Osteocyte (in vitro differentiated cells): Measurements from ENCODE around the gene GDF7. TPM values are rescaled to one million over a fixed set of nuclear protein-coding genes. Genes with fewer than 3 reads are reported as not detected.
A peak's percentile ranks its signal among the peaks of the same experiment; 100 is the strongest.

Source experiments
- DNase-seq: peaks from one replicate; pipeline ENCODE4 v3.0.0; 2021; ENCODE audit warnings: mixed read lengths; ENCODE audit not compliant: unreplicated experiment; ENCODE audit errors: extremely low spot score
- H3K27ac Mint-ChIP-seq: one replicate; pipeline ENCODE4 v1.8.0; 2021; ENCODE audit warnings: mild to moderate bottlenecking, mixed read lengths; ENCODE audit not compliant: unreplicated experiment
- H3K27me3 Mint-ChIP-seq: one replicate; pipeline ENCODE4 v1.8.0; 2021; ENCODE audit warnings: mixed read lengths; ENCODE audit not compliant: unreplicated experiment
- H3K36me3 Mint-ChIP-seq: one replicate; pipeline ENCODE4 v1.8.0; 2021; ENCODE audit warnings: mixed read lengths; ENCODE audit not compliant: unreplicated experiment
- H3K4me1 Mint-ChIP-seq: one replicate; pipeline ENCODE4 v1.8.0; 2021; ENCODE audit warnings: mixed read lengths; ENCODE audit not compliant: unreplicated experiment
- H3K4me3 Mint-ChIP-seq: one replicate; pipeline ENCODE4 v1.8.0; 2021; ENCODE audit warnings: mild to moderate bottlenecking, moderate library complexity, mixed read lengths; ENCODE audit not compliant: unreplicated experiment
- H3K9me3 Mint-ChIP-seq: one replicate; pipeline ENCODE4 v1.8.0; 2021; ENCODE audit warnings: mixed read lengths; ENCODE audit not compliant: unreplicated experiment
- total RNA-seq: library from RNA; stranded (reverse); gene quantifications from 2 replicates; pipeline ENCODE4 v1.2.1, GENCODE V29; 2021
- TF ChIP-seq, protein P1 (sequence below): fragments of 200-600 bp; sonication (generic); IDR thresholded peaks from 2 replicates; pipeline ENCODE4 v1.5.0; 2021; ENCODE audit warnings: antibody characterized with exemption, mild to moderate bottlenecking, moderate library complexity

The GDF7 gene
- total RNA-seq, 1 donor from 2014 or later: 10.1 TPM

- no peak overlapping the region for H3K4me3 Mint-ChIP-seq
- no peak overlapping the region for H3K27ac Mint-ChIP-seq
- peaks cover 18% of the 10 kb centered on the region for H3K4me1 Mint-ChIP-seq
- no peak for DNase-seq
- no peaks in the 10 kb centered on the region for H3K36me3 Mint-ChIP-seq
- TF ChIP-seq, protein P1, sequence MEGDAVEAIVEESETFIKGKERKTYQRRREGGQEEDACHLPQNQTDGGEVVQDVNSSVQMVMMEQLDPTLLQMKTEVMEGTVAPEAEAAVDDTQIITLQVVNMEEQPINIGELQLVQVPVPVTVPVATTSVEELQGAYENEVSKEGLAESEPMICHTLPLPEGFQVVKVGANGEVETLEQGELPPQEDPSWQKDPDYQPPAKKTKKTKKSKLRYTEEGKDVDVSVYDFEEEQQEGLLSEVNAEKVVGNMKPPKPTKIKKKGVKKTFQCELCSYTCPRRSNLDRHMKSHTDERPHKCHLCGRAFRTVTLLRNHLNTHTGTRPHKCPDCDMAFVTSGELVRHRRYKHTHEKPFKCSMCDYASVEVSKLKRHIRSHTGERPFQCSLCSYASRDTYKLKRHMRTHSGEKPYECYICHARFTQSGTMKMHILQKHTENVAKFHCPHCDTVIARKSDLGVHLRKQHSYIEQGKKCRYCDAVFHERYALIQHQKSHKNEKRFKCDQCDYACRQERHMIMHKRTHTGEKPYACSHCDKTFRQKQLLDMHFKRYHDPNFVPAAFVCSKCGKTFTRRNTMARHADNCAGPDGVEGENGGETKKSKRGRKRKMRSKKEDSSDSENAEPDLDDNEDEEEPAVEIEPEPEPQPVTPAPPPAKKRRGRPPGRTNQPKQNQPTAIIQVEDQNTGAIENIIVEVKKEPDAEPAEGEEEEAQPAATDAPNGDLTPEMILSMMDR: no peak
- H3K9me3 Mint-ChIP-seq: no peaks in the 10 kb centered on the region
- H3K27me3 Mint-ChIP-seq: peaks cover 75% of the 10 kb centered on the region
These were observed 3.5 kb upstream of the GDF7 start for GRCh38 chr2:20663196-20664070.

GRCh38 chr2:20664071-20664390 is 2.9 kb upstream of the GDF7 start:
- no peaks in the 10 kb centered on the region for H3K36me3 Mint-ChIP-seq
- H3K9me3 Mint-ChIP-seq: no peaks in the 10 kb centered on the region
- peaks cover 18% of the 10 kb centered on the region for H3K4me1 Mint-ChIP-seq
- H3K27me3 Mint-ChIP-seq: peaks cover 70% of the 10 kb centered on the region
- no peak overlapping the region for H3K4me3 Mint-ChIP-seq
- no peak for DNase-seq
- H3K27ac Mint-ChIP-seq: no peak overlapping the region
- TF ChIP-seq, protein P1: no peak

- Mint-ChIP-seq H3K9me3 (no peaks in the 10 kb centered on the region), H3K4me3 (no peak overlapping the region), H3K27ac (no peak overlapping the region), H3K27me3 (peaks cover 64% of the 10 kb centered on the region), H3K4me1 (peaks cover 18% of the 10 kb centered on the region), H3K36me3 (no peaks in the 10 kb centered on the region)
- TF ChIP-seq, protein P1: no peak
- DNase-seq: no peak
These were observed 2.3 kb upstream of the GDF7 start for GRCh38 chr2:20664431-20665242.

- Mint-ChIP-seq H3K27ac (no peak overlapping the region), H3K9me3 (no peaks in the 10 kb centered on the region), H3K27me3 (peaks cover 56% of the 10 kb centered on the region), H3K4me3 (peak overlapping the region; percentile 72), H3K4me1 (peaks cover 18% of the 10 kb centered on the region), H3K36me3 (no peaks in the 10 kb centered on the region)
- no peak for DNase-seq
- TF ChIP-seq, protein P1: no peak
These were observed 1.5 kb upstream of the GDF7 start for GRCh38 chr2:20665243-20666004.
